Suprapubic skin (tissue), 4 donors: ENCODE measurements around the gene COL25A1. TPM values are rescaled to one million over a fixed set of nuclear protein-coding genes. Genes with fewer than 3 reads are reported as not detected.
"Not testable (repeated sequence)": the region's sequence is repeated elsewhere in the genome, so short reads cannot be mapped to it uniquely, and the experiment has no call there.

Experiments
- DNase-seq, 2 donors: peaks; one replicate each; pipeline ENCODE4 v3.0.0-alpha.2; 2019; ENCODE audit warnings: low spot score in 2 of 2
- H3K27ac ChIP-seq: fragments of 200-600 bp; sonication (generic); one replicate; pipeline ENCODE4 v1.5.1; 2019
- H3K27me3 ChIP-seq: fragments of 200-600 bp; sonication (generic); one replicate; pipeline ENCODE4 v1.5.1; 2019
- H3K36me3 ChIP-seq: fragments of 200-600 bp; sonication (generic); one replicate; pipeline ENCODE4 v1.5.1; 2019
- H3K4me1 ChIP-seq: fragments of 200-600 bp; sonication (generic); one replicate; pipeline ENCODE4 v1.5.1; 2019
- H3K4me3 ChIP-seq: fragments of 200-600 bp; sonication (generic); one replicate; pipeline ENCODE4 v1.5.1; 2019; ENCODE audit warnings: mild to moderate bottlenecking
- H3K9me3 ChIP-seq: fragments of 200-600 bp; sonication (generic); one replicate; pipeline ENCODE4 v1.5.1; 2019
- CTCF ChIP-seq, 2 donors: fragments of 200-600 bp in 1 of 2; fragments of 450-650 bp in 1 of 2; sonication (generic) in 1 of 2; IDR thresholded peaks; one replicate each; pipeline ENCODE4 v1.5.1; 2016 to 2019; ENCODE audit warnings: antibody characterized with exemption in 2 of 2, mild to moderate bottlenecking in 1 of 2, moderate library complexity in 1 of 2
- EP300 ChIP-seq: sonication (generic); formaldehyde crosslinking; IDR thresholded peaks from one replicate; pipeline ENCODE4 v1.6.1; 2017; ENCODE audit warnings: antibody characterized with exemption
- POLR2A ChIP-seq, 2 donors: fragments of 450-650 bp; IDR thresholded peaks; one replicate each; pipeline ENCODE4 v1.6.1; 2017; ENCODE audit warnings: antibody characterized with exemption in 2 of 2, mild to moderate bottlenecking in 2 of 2, moderate library complexity in 2 of 2
- POLR2AphosphoS5 ChIP-seq, 3 donors: sonication (generic); formaldehyde crosslinking; IDR thresholded peaks; one replicate each; pipeline ENCODE4 v1.6.1; 2017; ENCODE audit warnings: antibody characterized with exemption in 3 of 3
- WGBS: methylation state at CpG from one replicate; pipeline ENCODE4 v1.1.5; 2018; 5-methylcytosine and 5-hydroxymethylcytosine counted together
- total RNA-seq, 4 donors: library from RNA; depleted of rRNA; stranded (reverse); fragments of >200 nt; gene quantifications; one replicate each; pipeline ENCODE4 v1.1.0, GENCODE V29; 2016

COL25A1 gene
- total RNA-seq, 4 donors from 2014 or later, result 0.30 to 1.4 (median 1.0) TPM

GRCh38 chr4:109022961-109023360 is 279.5 kb downstream of the COL25A1 start:
- H3K4me3 ChIP-seq, result no peak overlapping the region
- WGBS, result 52% methylated on average over 1 of the region's 1 CpG
- no peaks in the 10 kb centered on the region for H3K4me1 ChIP-seq
- H3K9me3 ChIP-seq, result no peaks in the 10 kb centered on the region
- no peak for TF ChIP-seq CTCF (IDR thresholded peaks at IDR 0.05)
- TF ChIP-seq POLR2A (IDR thresholded peaks at IDR 0.05), result no peak
- TF ChIP-seq POLR2AphosphoS5 (IDR thresholded peaks at IDR 0.05), result no peak
- no peak for TF ChIP-seq EP300
- H3K27me3 ChIP-seq, result no peaks in the 10 kb centered on the region
- H3K27ac ChIP-seq, result no peak overlapping the region
- H3K36me3 ChIP-seq, result no peaks in the 10 kb centered on the region
- DNase-seq, result no peak

GRCh38 chr4:109021630-109022029 is 280.8 kb downstream of the COL25A1 start:
- H3K27me3 ChIP-seq, H3K4me3 ChIP-seq, H3K9me3 ChIP-seq, H3K4me1 ChIP-seq, H3K36me3 ChIP-seq, DNase-seq, H3K27ac ChIP-seq: not testable (repeated sequence)
- 97% methylated on average over 6 of the region's 6 CpGs for WGBS

- Histone ChIP-seq H3K4me3 (no peak overlapping the region), H3K27ac (no peak overlapping the region), H3K36me3 (no peaks in the 10 kb centered on the region), H3K27me3 (no peaks in the 10 kb centered on the region), H3K4me1 (no peaks in the 10 kb centered on the region), H3K9me3 (no peaks in the 10 kb centered on the region)
- no peak for DNase-seq
- TF ChIP-seq POLR2A (IDR thresholded peaks at IDR 0.05) (no peak), EP300 (no peak), CTCF (IDR thresholded peaks at IDR 0.05) (no peak), POLR2AphosphoS5 (IDR thresholded peaks at IDR 0.05) (no peak)
- WGBS, result 98% methylated on average over 4 of the region's 4 CpGs
Observed at GRCh38 chr4:109020861-109021260, 281.6 kb downstream of the COL25A1 start.

- no peak for TF ChIP-seq POLR2A (IDR thresholded peaks at IDR 0.05)
- TF ChIP-seq EP300, result no peak
- TF ChIP-seq POLR2AphosphoS5 (IDR thresholded peaks at IDR 0.05), result no peak
- TF ChIP-seq CTCF (IDR thresholded peaks at IDR 0.05), result no peak
- Histone ChIP-seq H3K27me3 (no peaks in the 10 kb centered on the region), H3K4me1 (no peaks in the 10 kb centered on the region), H3K36me3 (no peaks in the 10 kb centered on the region), H3K9me3 (no peaks in the 10 kb centered on the region), H3K27ac (no peak overlapping the region), H3K4me3 (no peak overlapping the region)
- WGBS, result 94% methylated on average over 2 of the region's 5 CpGs
- DNase-seq, result no peak
Observed at GRCh38 chr4:109016200-109016599, 286.3 kb downstream of the COL25A1 start.

GRCh38 chr4:109015413-109015810 is 287.0 kb downstream of the COL25A1 start:
- Histone ChIP-seq H3K9me3 (no peaks in the 10 kb centered on the region), H3K4me3 (no peak overlapping the region), H3K27ac (no peak overlapping the region), H3K4me1 (peaks cover 5% of the 10 kb centered on the region), H3K27me3 (no peaks in the 10 kb centered on the region), H3K36me3 (no peaks in the 10 kb centered on the region)
- 65% methylated on average over 2 of the region's 2 CpGs for WGBS
- TF ChIP-seq POLR2AphosphoS5 (IDR thresholded peaks at IDR 0.05), result no peak
- TF ChIP-seq CTCF (IDR thresholded peaks at IDR 0.05), result no peak
- no peak for TF ChIP-seq EP300
- TF ChIP-seq POLR2A (IDR thresholded peaks at IDR 0.05), result no peak
- no peak for DNase-seq
